Smooth muscle cell of trachea (primary cell): Measurements from ENCODE around the gene SLC35C1. TPM values are rescaled to one million over a fixed set of nuclear protein-coding genes. Genes with fewer than 3 reads are reported as not detected.

ENCODE experiments used
- total RNA-seq: library from RNA; depleted of rRNA; stranded (reverse); fragments of >200 nt; gene quantifications from 2 replicates; pipeline ENCODE4 v1.2.1, GENCODE V29; 2014

Gene SLC35C1
- total RNA-seq: 9.9 and 13.7 TPM in 2 replicates

DNA sequence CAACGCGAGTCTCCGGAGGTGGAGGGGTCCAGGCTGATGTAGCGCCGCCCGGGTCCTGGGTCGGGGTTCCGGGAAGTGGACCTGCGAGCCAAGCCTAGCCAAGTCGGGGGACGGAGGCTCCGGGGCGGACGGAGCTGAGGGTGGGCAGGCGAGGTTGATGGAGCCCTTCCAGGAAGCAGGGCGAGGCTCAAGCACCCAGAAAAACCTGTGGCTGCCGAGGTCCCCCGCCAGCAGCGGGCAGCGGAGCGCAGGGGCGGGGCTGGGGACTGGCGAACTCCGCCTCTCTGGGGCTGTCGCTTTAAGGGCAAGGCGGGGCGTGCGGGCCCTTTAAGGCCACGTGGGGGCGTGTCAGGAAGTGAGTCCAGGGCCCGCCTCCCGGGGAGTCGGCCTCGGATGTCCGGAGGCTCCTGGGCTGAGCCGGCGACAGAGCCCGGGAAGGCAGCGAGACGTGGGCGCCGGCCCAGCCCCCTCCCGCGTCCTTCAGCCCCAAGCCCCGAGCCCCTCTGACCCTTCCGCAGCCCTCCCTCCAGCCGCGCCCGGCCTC, at the start of gene SLC35C1:
TSS of gene SLC35C1 (plus strand) at position 389 of the 544 bp plus-strand sequence. CDS start 653 bp downstream, outside the sequence.

DNA sequence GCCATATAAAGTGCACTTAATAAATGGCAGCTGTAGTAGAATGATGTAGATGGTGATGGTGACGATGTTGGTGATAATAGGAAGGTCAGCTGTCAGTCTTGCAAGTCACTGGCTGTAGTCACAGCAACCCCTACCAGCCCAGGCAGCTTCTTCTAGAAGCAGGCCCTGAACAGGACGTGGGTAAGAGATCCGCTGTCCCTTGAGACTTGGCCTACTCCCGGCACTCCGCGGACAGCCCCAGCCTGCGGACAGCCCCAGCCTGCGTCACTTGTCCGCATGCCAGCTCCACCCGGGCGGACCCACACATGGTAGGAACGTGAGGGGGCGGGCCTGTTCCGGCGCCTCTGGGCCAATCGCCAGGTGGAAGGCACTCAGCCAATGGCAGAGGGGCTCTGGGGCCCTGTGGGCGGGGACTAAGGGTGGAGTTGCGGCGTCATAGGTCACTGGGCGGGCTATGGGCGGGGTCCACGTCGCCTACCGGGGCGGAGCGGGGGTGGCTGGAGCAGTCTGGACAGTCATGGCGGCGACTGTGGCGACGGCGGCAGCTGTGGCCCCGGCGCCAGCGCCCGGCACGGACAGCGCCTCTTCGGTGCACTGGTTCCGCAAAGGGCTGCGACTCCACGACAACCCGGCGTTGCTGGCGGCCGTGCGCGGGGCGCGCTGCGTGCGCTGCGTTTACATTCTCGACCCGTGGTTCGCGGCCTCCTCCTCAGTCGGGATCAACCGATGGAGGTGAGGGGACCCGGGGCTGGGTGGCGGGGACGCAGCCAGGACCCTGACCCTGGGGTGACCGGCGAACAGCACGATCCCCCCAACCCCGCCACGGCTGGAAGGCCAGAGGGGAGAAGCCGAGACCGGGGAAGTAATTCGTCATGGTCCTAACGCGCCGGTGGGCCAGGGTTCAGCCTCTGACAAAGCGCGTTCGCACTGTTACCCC, 42.3 kb downstream of the SLC35C1 start, which contains the start of gene CRY2:
TSS of gene CRY2 (plus strand) at position 502 of the 937 bp plus-strand sequence. CDS start at position 518, 16 bp downstream.

Other genes starting within 250 kb of the SLC35C1 start
- gene CHST1, start 139.5 kb upstream of the SLC35C1 start, total RNA-seq: 0.15 and 0.17 TPM in 2 replicates
- gene CRY2, start 42.3 kb downstream of the SLC35C1 start, total RNA-seq: 15.0 and 22.2 TPM in 2 replicates
- gene MAPK8IP1, start 80.5 kb downstream of the SLC35C1 start, total RNA-seq: 8.1 and 17.4 TPM in 2 replicates
- gene FREY1, start 102.1 kb downstream of the SLC35C1 start, total RNA-seq: 0.44 and 2.3 TPM in 2 replicates
- gene PEX16, start 112.7 kb downstream of the SLC35C1 start, total RNA-seq: 36.8 and 37.5 TPM in 2 replicates
- under 0.01 TPM in 1 of 2 replicates, not detected in the other for gene LARGE2, start 117.5 kb downstream of the SLC35C1 start, total RNA-seq